Measurements from ENCODE around the gene PLEKHA8.

Gene PLEKHA8

DNA sequence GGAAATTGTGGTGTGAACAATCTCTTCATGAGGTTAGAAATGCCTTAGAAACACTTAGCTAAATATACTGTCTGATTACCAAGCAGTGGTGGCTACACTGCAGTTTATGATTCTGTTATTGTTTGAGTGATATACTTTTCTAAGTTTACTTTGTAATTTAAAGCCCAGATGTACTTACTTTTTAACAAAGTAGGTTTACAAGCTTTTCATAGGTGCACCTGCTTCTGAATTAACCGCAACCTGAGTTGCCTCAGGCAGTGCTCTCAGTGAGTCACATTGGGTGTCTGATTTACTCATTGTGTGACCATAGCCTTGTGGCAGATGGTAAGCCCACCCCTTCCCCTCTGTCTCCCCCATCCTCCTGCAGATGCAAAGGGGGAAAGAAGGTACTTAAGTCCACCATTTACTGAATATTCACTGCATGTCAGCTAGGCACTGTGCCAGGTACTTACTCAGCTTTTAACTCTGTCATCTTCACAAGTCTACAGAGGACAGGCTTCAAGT lies 115.6 kb downstream of the PLEKHA8 start:
- DNase-seq (ENCODE audit: low read depth in 3 of 3, low spot score in 1 of 3) = no peak

DNA sequence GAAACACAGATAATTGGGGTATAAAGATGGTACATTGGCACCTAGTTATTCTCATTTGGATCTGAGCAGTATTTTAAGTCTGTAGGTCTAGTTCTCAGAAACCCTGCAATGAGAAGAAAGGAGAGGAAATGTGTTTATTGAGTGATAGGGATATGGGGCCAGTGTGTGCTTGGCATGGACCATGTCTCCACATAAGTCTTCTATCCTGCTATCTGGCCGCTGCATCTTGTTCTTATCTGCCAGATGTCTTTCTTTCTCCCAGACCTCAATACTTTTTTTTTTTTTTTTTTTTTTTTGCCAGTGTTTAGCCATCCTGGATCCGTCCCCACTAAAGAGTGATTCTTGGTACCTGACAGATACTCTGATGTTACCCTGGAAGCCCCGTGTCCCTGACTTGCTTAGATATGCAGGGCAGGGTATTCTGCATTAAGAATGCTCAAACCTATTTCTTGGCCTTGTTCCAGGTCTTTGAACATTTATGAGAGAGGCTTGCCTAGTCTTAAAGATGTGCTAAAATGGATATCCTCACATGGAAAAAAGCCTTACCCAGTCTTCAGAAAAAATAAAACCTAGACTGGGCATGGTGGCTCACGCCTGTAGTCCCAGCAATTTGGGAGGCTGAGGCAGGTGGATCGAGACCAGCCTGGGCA lies 116.6 kb downstream of the PLEKHA8 start:
- DNase-seq (ENCODE audit: low read depth in 3 of 3, low spot score in 1 of 3) = no peak

DNA sequence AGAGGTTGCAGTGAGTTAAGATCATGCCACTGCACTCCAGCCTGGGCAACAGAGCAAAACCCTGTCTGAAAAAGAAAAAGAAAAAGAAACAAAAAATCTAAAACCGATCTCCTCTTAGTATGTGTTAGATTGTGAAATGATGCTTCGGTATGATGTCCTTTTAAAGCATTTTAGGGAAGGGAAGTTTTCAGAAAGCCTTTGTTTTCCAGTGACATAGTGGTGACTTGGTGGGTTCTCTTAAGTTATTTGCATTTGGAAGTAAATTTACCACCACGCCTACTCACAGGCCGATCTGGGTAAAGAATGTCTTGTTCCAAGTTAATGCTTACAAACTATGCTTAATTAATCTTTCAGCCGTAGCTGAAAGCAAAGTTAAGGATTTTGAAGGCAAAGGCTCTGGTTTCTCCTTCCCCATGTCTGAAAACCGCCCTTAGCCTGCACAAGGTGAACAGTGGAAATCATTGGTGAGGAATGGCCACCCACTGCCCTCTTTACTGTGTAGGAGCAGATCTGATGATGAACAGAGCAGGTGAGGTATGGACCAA lies 117.3 kb downstream of the PLEKHA8 start:
- DNase-seq (ENCODE audit: low read depth in 3 of 3, low spot score in 1 of 3) = no peak

DNA sequence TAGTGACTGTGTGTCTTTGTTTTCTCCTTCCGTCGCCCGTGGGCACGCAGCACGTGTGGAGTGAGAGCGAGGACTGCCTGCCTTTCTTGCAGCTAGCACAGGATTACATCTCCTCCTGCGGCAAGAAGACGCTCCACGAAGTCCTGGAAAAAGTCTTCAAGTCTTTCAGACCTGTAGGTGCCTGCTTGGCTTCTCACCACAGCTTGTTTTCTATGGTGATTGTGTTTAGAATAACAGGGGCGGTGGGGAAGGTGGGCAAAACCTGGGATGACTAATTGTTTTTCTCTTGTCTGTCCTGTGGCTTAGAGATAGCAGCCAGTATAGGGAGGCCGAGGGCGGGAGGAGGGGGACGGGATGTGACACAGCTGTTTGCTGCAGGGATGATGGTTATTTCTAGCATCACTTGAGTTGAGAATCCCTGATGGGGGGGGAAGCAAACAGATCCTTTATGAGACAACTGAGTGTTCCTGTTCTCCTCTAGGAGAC lies 118.0 kb downstream of the PLEKHA8 start:
- no peak for DNase-seq (ENCODE audit: low read depth in 3 of 3, low spot score in 1 of 3)

DNA sequence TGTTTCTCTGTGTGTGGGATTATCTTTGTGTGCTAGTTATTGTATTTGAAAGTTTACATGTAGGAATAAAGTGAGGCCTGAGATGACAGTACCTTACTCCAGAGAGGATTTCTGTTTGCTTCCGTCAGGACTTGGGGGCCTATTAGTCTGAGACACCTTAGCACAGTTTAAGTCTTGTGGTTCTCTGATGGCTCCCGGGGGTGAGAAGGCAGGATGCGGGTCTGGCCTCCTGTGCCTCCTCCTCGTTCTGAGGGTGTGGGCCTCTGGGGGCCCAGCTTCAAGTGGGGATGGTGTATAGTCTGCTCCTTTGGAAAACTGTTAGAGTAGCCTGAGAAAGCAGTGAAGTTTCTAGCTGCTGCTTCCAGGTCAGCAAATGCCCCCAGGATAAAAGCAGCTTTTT lies 119.0 kb downstream of the PLEKHA8 start:
- no peak for DNase-seq (ENCODE audit: low read depth in 3 of 3, low spot score in 1 of 3)

DNA sequence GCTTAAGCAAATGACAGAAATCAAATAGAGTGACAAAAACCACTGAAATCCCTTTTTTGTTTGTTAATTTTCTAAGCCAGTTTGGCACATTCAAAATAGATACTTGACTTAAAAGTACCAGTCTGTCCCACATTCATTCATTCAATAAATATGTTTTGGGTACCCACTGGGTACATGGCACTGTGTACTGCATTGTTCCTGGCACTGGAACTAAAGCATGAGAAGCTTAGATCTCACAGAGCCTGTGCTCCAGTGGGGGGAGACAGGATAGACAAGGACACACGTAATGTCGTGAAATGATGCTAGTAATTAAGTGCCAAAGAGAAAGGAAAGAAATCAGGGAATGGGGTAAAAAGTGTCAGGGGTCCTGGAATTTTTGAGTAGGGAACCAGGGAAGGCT lies 119.6 kb downstream of the PLEKHA8 start:
- no peak for DNase-seq (ENCODE audit: low read depth in 3 of 3, low spot score in 1 of 3)

DNA sequence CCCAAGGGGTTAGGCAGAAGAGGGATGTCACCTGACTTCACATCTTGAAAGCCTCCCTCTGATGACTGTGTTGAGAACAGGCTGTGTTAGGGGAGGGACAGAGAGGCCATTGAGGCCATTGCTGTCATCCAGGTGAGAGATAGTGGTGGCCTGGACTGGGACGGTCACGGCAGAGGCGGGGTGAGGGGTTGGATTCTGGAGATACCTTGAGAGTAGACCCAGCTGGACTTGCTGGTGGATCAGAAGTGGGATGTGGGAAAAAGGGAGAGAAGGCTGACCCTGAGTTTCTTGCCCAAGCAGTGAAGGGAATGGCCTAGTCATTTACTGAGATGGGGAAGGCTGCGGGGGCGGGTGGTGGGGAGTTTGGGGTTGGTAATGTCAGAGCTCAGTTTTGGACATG lies 120.2 kb downstream of the PLEKHA8 start:
- DNase-seq (ENCODE audit: low read depth in 3 of 3, low spot score in 1 of 3) = no peak

DNA sequence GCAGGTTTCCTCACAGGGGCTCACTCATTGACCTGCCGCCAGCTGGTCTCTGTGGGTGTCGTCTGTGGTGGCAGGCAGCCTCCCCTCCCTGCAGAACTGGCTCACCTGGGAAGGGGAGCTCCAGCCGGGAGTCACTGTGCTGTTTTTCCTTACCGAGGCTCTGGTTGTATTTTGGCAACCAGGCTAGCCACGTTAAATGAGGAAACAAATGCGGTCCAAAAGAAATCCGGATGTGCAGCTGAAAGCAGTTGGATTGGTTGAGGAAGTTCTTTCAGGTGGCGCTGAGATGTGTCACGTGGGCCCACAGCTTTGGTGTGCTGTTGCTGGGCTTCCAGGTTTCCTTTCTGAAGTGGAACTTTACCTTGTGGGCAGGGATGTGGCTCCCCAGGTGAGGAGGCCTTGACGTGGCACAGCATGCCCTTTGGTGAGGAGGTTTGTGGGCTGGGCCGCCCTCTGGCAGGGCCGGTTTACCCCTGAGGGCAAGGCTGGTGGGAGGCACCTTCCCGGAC lies 120.8 kb downstream of the PLEKHA8 start:
- DNase-seq (ENCODE audit: low read depth in 3 of 3, low spot score in 1 of 3) = no peak

DNA sequence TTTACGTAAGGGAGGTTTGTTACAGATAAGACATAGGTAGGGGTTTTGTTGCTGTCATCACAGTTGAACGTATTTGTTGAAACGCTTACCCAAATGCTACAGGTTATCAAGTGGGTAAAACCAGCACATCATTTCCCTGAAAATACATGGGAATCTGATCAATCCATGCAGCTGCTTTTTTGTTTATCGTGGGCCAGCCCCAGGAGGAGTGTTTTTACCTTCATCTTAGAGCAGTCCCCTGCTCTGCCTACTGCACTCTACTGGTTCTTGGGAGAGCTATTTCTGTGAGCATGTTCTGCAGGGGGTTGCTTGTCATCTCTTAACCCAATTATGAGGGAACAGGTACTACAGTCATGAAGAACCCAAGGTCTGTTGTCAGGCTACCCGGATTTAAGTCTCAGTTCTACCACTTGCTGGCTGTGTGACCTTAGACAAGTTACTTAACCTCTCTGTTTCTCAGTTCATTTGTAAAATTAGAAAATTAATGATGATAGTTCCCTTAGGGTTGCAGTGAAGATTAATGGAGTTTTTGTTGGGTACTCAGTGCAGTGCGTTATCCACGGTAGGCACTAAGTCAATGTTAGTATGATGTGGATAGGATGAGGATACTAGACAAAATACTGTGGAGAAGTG lies 121.5 kb downstream of the PLEKHA8 start:
- no peak for DNase-seq (ENCODE audit: low read depth in 3 of 3, low spot score in 1 of 3)

DNA sequence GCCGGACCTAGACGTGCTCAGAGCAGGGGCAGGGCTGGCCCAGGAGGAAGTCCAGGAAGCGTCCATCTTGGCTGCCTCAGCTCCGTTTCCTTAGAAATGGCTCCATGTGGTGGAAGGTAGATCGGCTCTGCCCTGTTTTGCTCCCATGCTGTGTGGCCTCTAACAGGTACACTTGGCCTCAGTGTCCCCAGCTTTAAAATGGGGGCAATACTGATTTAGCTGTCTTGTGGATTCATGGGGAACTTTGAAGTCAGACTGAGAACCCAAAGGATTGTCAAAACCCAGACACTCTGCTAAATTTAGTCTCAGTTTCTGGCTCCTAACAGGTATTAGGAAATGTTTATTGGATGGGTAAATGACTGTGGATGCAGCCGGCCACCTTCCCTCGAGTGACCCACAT lies 122.5 kb downstream of the PLEKHA8 start:
- no peak for DNase-seq (ENCODE audit: low read depth in 3 of 3, low spot score in 1 of 3)

DNA sequence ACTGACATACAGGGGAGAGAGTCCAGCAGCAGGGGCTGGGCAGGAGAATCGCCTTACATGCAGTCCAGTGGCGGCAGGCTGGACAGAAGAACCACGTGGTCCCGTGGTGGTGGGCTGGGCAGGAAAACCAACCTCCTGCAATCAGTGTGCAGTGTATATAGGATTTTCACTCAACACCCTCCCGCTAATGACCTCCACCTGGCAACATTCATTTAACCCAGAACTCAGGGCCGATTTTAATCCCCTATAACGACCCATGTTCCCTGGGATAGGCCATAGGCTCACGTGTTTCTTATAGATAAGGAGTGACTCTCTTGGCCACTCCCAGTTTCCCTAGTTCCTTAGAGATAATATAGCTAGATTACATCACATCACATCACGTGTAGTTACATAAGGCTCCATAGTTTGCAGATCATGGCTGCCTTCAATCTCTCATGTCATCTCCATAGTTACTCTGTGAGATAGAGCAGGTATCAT lies 125.9 kb downstream of the PLEKHA8 start:
- no peak for DNase-seq (ENCODE audit: low read depth in 3 of 3, low spot score in 1 of 3)

DNA sequence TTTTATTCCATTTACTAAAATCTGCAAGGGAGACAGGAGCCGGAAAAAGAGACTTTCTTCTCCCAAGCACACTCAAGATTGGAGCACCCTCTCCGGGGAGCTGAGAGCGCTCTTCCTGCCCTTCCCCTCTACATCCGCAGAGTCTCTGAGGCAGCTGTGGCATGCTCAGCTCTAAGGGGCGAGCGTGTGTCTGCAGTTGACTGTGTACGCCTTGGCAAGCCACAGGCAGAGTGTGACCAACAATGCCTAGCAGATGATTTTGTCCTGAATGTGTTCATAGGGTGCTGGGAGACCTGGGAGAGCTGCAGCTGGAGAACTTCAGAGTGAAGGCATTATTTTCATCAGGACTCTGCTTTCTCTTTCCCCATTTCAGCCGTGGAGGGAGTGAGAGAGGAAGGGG lies 127.3 kb downstream of the PLEKHA8 start:
- no peak for DNase-seq (ENCODE audit: low read depth in 3 of 3, low spot score in 1 of 3)

DNA sequence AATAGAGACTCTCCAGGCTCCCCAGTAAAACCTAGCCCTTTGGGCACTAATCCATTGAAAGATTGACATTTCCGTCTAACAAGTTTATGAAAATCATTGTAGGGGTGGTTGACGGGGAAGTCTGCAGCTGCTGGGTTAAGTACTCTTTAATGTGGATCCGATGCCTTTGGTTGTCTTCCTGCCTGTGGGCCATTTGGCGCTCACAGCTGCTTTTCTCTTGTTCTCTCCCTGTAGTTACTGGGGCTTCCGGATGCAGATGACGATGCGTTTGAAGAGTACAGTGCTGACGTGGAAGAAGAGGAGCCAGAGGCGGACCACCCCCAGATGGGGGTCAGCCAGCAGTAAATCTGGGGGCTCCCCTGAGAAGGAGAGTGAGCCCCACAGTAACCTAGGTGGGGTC lies 129.0 kb downstream of the PLEKHA8 start:
- DNase-seq (ENCODE audit: low read depth in 3 of 3, low spot score in 1 of 3) = no peak

DNA sequence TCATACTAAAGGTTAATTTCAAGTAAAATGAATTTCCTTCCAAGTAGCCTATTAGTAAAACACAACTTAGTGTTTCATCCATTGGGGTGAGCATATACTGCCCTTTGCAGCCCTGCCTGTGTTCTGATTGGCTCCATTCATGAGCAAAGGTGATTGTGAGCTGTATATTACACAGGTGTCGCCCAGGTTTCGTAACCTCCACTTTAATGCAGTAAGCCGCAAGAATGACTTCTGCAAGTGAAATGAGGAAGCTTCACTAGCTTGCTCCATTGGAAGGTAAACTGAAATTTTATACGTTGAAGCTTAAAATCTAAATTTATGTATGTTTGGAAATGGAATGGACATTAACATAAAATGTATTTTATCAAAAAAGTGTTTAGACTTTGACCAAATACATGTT lies 131.0 kb downstream of the PLEKHA8 start:
- DNase-seq (ENCODE audit: low read depth in 3 of 3, low spot score in 1 of 3) = no peak

DNA sequence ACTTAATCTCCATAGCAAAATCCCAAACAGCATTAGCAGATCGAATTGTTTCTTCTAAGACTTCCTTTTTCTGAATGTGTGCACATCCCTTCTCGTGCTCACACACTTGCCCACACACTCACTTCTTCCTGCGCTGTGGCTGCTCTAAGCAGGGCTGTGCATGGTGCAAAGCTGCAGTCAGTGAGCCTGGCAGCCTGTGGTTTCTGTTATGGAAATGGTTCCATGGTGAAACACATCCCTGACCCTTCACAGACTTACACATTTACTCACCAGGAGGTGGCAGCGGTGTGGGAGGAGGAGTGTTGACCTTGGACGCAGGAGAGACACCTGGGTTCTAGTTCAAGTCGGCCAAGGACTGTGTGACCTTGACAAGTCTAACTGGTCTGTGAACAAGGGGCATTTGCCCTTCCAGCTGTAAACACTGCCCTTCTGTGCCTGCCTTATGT lies 131.5 kb downstream of the PLEKHA8 start:
- no peak for DNase-seq (ENCODE audit: low read depth in 3 of 3, low spot score in 1 of 3)

DNA sequence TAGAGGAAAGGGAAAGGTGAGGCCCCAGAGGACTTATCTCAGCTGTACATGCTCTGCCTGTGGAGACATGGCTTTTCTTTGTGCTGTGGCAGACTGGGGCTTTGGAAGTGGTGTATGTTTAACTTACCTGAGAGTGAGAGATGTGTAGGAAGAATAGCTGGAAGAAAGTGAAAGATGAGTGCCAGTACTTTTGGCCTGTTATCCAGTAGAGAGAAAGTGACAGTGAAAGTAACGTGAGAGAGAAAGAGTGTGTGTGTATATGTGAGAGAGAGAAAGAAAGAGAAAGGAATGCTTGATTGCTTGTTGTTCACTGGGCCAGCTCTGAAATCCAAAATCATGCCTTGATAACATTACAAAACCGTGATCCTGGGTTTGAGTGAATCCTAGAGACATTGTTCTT lies 132.1 kb downstream of the PLEKHA8 start:
- no peak for DNase-seq (ENCODE audit: low read depth in 3 of 3, low spot score in 1 of 3)

DNA sequence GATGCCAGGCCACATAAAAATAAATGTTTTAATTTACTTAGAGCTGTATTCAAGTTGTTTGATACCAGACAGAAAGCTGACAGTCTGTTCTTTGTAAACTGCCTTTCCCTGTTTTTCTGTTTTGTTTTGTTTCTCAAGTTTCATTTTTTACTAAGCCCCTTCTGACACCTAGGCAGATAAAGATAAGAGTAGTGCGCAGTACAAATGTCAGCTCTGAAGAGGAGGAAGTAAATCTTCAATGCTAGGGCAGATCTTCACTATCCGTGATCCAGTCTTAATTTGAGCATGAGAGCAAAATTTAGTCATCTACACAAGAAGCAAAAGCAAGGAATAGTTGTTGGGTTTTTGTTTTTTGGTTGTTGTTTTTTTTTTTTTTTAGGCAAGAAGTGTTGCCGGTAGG lies 133.9 kb downstream of the PLEKHA8 start:
- no peak for DNase-seq (ENCODE audit: low read depth in 3 of 3, low spot score in 1 of 3)

DNA sequence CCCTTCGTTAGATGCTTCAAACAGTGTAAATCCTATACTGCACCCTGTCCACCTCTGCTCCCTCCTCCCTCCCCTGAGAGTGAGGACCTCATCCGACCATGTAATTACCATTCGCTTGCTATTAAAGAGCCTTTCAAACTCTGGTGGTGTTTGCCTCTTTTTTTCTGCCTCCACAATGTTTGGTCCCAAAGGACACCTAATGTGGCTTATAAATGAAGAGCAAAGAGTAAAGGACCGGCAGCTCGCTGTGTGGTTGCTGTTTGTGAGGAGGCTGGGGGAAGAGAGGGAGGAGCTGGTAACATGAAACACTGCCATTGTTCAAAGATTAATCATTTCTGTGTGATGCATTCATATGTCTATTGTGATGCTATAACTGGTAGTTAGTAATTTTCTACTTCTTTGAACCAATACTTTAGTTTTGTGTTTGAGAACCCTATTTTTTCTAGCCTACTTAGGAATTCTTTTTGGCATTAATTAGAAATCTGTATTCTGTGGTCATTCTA lies 134.5 kb downstream of the PLEKHA8 start:
- no peak for DNase-seq (ENCODE audit: low read depth in 3 of 3, low spot score in 1 of 3)

DNA sequence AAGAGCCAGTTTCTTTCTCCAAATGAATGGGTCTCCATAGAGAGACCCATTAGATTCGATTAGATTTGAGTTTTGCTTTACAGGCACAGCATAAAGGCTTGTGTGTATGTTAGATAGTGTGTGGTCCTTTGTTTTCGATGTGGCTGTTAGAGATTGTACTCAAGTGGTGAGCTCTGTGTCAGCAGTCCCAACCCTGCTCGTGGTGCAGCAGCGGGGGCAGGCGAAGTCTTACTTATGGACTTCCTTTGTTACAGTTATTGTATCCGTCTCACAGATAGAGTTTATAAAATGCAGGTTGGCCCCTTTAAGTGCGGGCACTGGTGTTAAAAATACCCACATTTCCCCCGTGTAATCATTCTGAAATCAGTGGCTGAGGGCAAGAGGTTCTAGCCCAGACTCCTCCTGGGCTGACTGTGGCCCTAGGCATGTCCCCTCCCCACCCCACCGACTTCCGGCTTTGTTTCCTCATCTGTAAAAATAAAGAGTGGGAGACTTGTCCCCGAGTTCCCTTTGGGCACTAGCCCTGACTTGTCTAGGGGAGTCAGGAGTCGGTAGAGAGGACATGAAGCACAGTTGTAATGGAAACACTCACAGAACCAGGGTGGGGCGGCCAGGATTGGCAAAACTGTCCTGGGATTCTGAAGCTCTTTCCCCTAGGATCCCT lies 135.2 kb downstream of the PLEKHA8 start:
- DNase-seq (ENCODE audit: low read depth in 3 of 3, low spot score in 1 of 3) = no peak

DNA sequence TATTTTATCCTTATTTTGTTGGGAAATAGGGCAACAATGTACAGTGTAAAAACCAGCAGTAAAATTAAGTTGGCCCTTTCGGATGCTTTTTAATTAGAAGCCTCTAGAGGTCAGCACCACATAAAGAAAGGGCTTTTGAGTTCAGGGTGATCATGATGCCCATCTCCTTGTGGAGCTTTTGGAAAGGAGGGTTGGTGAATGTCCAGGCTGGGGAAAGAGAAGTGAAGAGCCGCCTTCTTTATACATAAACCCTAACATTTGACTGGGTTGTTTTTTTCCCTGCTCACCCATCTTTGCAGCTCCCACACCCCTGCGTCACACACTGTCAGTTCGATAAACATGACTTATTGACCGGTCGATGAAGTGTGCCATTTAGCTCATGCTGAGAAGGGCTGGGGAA lies 136.4 kb downstream of the PLEKHA8 start:
- DNase-seq (ENCODE audit: low read depth in 3 of 3, low spot score in 1 of 3) = no peak

DNA sequence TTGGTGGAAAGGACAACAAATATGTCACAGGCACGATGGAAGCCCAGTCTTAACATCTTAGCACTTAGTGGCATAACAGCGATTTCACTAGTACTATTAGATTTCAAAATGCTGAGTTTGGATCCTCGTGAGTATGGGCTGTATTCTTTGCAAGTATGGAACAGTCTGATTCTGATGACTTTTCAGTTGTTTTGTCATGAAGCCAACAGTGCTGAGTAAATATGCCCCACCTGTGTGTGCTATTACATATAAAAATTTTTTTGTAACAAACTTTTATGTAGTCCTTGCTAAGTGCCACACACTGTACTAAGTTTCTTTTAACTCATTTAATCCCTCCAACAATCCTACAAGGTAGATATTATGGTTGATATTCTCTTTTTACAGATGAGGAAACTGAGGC lies 137.4 kb downstream of the PLEKHA8 start:
- DNase-seq (ENCODE audit: low read depth in 3 of 3, low spot score in 1 of 3) = no peak
